OCI-LY1 (cell line): ENCODE results near the gene CYP2E1.

ENCODE experiments used
- H2AFZ ChIP-seq: fragments of 200-600 bp; sonication (generic), shearing (Covaris generic); 2 replicates; pipeline ENCODE4 v1.6.0; 2014; ENCODE audit warnings: antibody characterized with exemption, mild to moderate bottlenecking, low read length
- H3F3A ChIP-seq: fragments of 200-600 bp; sonication (generic), shearing (Covaris generic); 2 replicates; pipeline ENCODE4 v1.6.0; 2014; ENCODE audit warnings: mild to moderate bottlenecking, antibody characterized with exemption, low read length, moderate library complexity; ENCODE audit not compliant: insufficient read depth
- H3K27ac ChIP-seq: fragments of 200-600 bp; sonication (generic); 2 replicates; pipeline ENCODE4 v1.5.1; 2014; ENCODE audit warnings: low read length, mixed run types, mild to moderate bottlenecking, low read depth; ENCODE audit not compliant: poor library complexity, severe bottlenecking
- H3K27me3 ChIP-seq: fragments of 200-600 bp; sonication (generic); 2 replicates; pipeline ENCODE4 v1.6.0; 2014; ENCODE audit warnings: antibody characterized with exemption, mild to moderate bottlenecking, low read length, moderate library complexity; ENCODE audit not compliant: insufficient read depth
- H3K36me3 ChIP-seq: fragments of 200-600 bp; sonication (generic); 2 replicates; pipeline ENCODE4 v1.6.1; 2014; ENCODE audit warnings: mild to moderate bottlenecking, antibody characterized with exemption, low read length, moderate library complexity, mixed read lengths; ENCODE audit not compliant: insufficient read depth
- H3K4me1 ChIP-seq: fragments of 200-600 bp; sonication (generic); 2 replicates; pipeline ENCODE4 v1.5.1; 2014; ENCODE audit warnings: mild to moderate bottlenecking, low read length, moderate library complexity; ENCODE audit not compliant: insufficient read depth, severe bottlenecking
- H3K4me2 ChIP-seq: fragments of 200-600 bp; sonication (generic), shearing (Covaris generic); 2 replicates; pipeline ENCODE4 v1.6.1; 2014; ENCODE audit warnings: low read length
- H3K4me3 ChIP-seq: fragments of 200-600 bp; sonication (generic); 2 replicates; pipeline ENCODE4 v1.5.1; 2014; ENCODE audit warnings: low read length, low read depth, mild to moderate bottlenecking, mixed read lengths; ENCODE audit not compliant: poor library complexity, severe bottlenecking
- H3K79me2 ChIP-seq: fragments of 200-600 bp; shearing (Covaris generic); 2 replicates; pipeline ENCODE4 v1.6.1; 2016; ENCODE audit warnings: mixed run types, low read length, mixed read lengths; ENCODE audit not compliant: insufficient read depth
- H3K9ac ChIP-seq: fragments of 200-600 bp; sonication (generic), shearing (Covaris generic); 2 replicates; pipeline ENCODE4 v1.6.1; 2014; ENCODE audit warnings: mild to moderate bottlenecking, low read length, mixed read lengths
- H3K9me2 ChIP-seq: fragments of 200-600 bp; sonication (generic), shearing (Covaris generic); 2 replicates; pipeline ENCODE4 v1.6.1; 2014; ENCODE audit warnings: low read depth, mild to moderate bottlenecking, low read length, mixed read lengths
- H3K9me3 ChIP-seq: fragments of 200-600 bp; shearing (Covaris generic); 2 replicates; pipeline ENCODE4 v1.6.1; 2014; ENCODE audit warnings: low read length, mixed read lengths
- H4K20me1 ChIP-seq: fragments of 200-600 bp; sonication (generic), shearing (Covaris generic); 2 replicates; pipeline ENCODE4 v1.6.0; 2016; ENCODE audit warnings: mild to moderate bottlenecking, low read length; ENCODE audit not compliant: insufficient read depth
- CTCF ChIP-seq: fragments of 200-600 bp; sonication (generic), shearing (Covaris generic); IDR thresholded peaks from 2 replicates; pipeline ENCODE4 v1.5.1; 2017; ENCODE audit warnings: mild to moderate bottlenecking, antibody characterized with exemption, low read length, moderate library complexity, mixed read lengths
- EZH2 ChIP-seq: fragments of 200-600 bp; sonication (generic), shearing (Covaris generic); IDR thresholded peaks from 2 replicates; pipeline ENCODE4 v1.8.0; 2017; ENCODE audit warnings: borderline replicate concordance, mixed run types, mild to moderate bottlenecking, antibody characterized with exemption, low read length, moderate library complexity, mixed read lengths

CYP2E1 gene

GRCh38 chr10:133530506-133530905 lies 3.3 kb downstream of the CYP2E1 start:
- Histone ChIP-seq H2AFZ (no peak overlapping the region), H3K4me2 (no peak overlapping the region), H3K27ac (no peak overlapping the region), H3K9ac (no peak overlapping the region), H3K4me1 (no peaks in the 10 kb centered on the region), H3K9me3 (no peaks in the 10 kb centered on the region), H4K20me1 (no peaks in the 10 kb centered on the region), H3F3A (no peaks in the 10 kb centered on the region), H3K79me2 (no peaks in the 10 kb centered on the region), H3K9me2 (no peaks in the 10 kb centered on the region), H3K36me3 (no peaks in the 10 kb centered on the region), H3K27me3 (no peaks in the 10 kb centered on the region; the same call in 1 of the 2 replicates), H3K4me3 (no peak overlapping the region)
- no peak for TF ChIP-seq EZH2
- no peak for TF ChIP-seq CTCF

- Histone ChIP-seq H3K4me1 (no peaks in the 10 kb centered on the region), H3K9me3 (no peaks in the 10 kb centered on the region), H3F3A (no peaks in the 10 kb centered on the region)
Measured at GRCh38 chr10:133532871-133533270, 5.7 kb downstream of the CYP2E1 start.

GRCh38 chr10:133534417-133534816 lies 7.3 kb downstream of the CYP2E1 start:
- H4K20me1 ChIP-seq, result no peaks in the 10 kb centered on the region
- no peak overlapping the region for H3K4me2 ChIP-seq
- H2AFZ ChIP-seq, result no peak overlapping the region
- H3K79me2 ChIP-seq, result no peaks in the 10 kb centered on the region
- H3K36me3 ChIP-seq, result no peaks in the 10 kb centered on the region
- no peak overlapping the region for H3K27ac ChIP-seq
- no peaks in the 10 kb centered on the region for H3K4me1 ChIP-seq
- H3K27me3 ChIP-seq, result no peaks in the 10 kb centered on the region
- H3K9me3 ChIP-seq, result no peaks in the 10 kb centered on the region
- no peak overlapping the region for H3K4me3 ChIP-seq
- no peaks in the 10 kb centered on the region for H3K9me2 ChIP-seq
- no peaks in the 10 kb centered on the region for H3F3A ChIP-seq
- H3K9ac ChIP-seq, result no peak overlapping the region
- TF ChIP-seq CTCF (no peak), EZH2 (no peak)

More at GRCh38 chr10:133532871-133533270, 5.7 kb downstream of the CYP2E1 start:
- TF ChIP-seq CTCF (no peak), EZH2 (no peak)
- no peaks in the 10 kb centered on the region for H3K9me2 ChIP-seq
- no peak overlapping the region for H3K9ac ChIP-seq
- no peak overlapping the region for H3K4me2 ChIP-seq
- no peaks in the 10 kb centered on the region for H4K20me1 ChIP-seq
- H3K4me3 ChIP-seq, result no peak overlapping the region
- no peaks in the 10 kb centered on the region for H3K36me3 ChIP-seq
- no peaks in the 10 kb centered on the region for H3K27me3 ChIP-seq
- no peak overlapping the region for H2AFZ ChIP-seq
- no peaks in the 10 kb centered on the region for H3K79me2 ChIP-seq
- H3K27ac ChIP-seq, result no peak overlapping the region
